ENCODE results near the gene CRACR2A.

The CRACR2A gene

GRCh38 chr12:3646561-3647241 is 106.2 kb downstream of the CRACR2A start:
- no peak for DNase-seq

GRCh38 chr12:3645091-3645490 is 107.8 kb downstream of the CRACR2A start:
- DNase-seq: no peak

GRCh38 chr12:3644104-3644503 is 108.8 kb downstream of the CRACR2A start:
- DNase-seq: no peak

DNA sequence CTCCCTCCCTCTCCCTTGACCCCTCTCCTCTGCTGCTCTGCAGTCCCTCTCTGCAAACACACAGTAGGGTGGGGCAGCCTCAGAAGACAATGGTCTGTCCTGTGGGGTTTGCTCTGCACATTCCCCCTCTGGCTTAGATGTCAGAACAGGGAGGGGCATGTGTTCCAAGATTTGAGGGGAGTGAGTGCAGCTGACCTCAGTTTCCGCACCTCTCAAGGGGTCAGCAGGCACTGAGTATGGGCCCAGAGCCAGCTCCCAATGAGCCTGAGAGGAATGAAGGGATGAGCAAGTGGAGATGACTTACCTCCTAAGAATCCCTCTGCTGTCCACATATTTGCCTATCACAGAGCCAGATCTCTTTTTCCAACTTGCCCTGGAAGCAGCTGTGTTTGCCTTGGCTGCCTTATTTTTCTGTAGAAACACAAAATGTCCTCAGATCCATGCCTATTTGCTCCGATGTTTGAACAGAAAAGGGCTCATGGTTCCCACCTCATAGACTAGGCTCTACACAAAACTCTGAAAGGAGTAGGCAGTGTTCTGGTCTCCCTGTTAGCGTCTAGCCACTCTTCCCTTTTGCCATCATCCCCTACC is 111.4 kb downstream of the CRACR2A start:
- DNase-seq: no peak

DNA sequence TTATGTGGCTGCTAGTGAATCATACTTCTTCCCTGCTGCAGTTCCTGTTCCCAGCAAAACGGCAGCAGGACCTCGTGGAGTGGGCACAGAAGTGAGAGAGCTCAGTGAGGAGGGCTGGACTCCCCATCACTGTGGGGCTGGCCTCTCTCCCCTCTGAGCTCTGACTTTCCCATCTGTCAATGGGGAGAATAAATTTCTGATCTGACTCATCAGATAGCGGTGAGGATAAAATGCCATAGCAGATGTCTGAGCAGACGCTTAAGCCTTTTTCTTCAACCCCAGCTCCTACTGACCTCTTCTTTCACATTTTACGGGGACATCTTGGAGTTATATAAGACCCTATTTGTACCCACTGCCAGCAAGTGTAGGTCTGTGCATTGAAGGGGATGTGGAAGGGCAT is 116.6 kb downstream of the CRACR2A start:
- no peak for DNase-seq

DNA sequence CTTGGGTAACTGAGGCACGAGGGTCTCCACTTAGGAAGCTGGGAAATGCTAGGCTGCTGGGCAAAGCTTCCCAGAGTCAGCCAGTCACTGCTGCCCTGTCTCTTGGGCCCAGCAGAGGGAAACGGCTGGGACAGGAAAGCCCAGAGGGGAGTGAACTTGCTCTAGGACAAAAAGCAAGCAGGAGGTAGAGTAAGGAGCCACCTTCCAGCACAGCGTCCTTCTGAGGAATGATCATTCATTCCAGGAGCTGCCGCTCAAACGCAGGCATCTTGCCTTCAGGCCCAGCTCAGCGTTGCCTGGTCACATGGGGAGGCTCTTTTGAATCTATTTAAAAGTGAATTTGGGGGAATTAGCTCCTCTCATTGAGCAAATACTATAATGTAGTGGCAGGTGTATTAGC is 118.6 kb downstream of the CRACR2A start:
- DNase-seq: no peak

DNA sequence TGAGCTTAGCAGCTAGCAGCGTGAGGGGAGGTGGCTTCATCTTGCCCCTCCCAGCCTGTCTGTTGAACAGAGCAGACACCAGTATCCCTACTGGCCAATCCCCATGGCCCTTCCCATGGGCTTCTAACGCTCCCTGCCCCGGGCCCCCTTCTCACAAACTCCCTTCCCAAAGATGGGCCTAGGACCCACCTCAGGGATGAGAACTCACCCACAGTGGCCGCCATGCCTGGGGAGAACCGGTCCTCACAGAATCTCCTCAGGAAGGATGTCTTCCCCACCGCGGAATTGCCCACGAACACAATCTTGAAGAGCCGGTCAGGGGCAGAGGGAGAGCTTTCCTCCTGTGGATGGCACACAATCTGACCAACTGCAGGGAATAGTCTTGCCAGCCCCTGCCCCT is 119.5 kb downstream of the CRACR2A start:
- no peak for DNase-seq

- DNase-seq: no peak
Measured at GRCh38 chr12:3632754-3633153, 120.2 kb downstream of the CRACR2A start.

- no peak for DNase-seq
Measured at GRCh38 chr12:3632256-3632655, 120.7 kb downstream of the CRACR2A start.

DNA sequence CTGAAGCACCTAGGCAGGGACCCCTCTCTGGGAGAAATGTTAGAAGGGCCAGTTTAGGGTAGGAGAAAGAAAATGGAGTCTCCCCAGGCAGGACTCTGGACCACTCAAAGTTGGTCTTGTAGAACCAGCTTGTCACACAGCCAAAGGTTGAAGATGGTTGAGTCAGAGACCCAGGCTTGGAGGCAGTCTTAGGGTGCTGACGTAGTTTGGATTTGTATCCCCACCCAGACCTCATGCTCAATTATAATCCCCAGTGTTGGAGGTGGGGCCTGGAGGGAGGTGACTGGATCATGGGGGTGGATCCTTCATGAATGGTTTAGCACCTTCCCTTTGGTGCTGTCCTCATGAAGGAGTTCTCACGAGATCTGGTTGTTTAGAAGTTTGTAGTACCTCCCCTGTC is 121.2 kb downstream of the CRACR2A start:
- DNase-seq: no peak

DNA sequence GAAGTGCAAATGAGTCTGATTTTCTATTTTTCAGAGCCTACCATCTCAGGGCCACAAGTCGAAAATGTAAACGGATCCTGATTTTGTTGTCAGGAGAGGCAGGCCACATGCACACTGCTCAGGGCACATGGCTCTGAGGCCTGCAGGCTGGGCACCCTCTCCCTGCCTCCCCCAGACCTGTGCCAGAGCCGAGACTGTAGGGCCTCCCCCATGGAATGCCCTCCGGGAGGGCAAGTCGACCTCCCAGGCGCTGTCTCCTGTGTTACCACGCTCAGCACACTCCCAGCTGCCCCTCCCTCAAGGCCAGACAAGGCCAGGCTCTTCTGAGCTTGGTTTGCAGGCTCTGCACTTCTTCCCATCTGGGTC is 121.7 kb downstream of the CRACR2A start:
- DNase-seq: no peak

DNA sequence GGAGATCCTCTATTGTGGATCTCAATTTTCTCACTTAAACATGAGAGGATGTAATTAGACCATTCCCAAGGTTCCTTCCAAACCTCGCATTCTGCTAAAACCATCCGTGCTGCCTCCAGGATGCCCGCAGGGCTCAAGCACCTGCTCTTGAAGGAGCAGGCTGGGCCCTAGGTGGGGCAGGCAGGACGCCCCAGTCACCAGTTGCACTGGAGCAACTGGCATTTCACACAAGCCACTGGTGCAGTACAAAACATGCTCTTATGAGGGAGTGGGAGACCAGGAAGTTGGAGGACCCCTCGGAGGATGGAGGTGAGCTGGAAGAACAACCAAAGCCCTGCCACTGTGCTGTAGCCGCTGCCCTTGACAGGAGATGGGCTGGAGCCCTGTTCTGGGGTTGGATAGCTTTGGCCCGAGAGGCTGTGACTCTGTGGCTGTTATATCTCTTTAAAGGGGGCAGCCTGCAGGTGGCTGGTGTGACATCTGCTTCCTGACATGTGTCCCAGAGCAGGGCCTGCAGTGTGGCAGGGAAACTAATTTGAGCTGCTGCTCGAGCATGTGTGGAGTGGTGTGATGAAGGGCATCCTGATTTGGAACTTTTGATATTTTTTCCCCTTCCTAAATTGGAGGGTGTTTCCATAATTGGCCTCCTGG is 122.2 kb downstream of the CRACR2A start:
- DNase-seq: no peak

DNA sequence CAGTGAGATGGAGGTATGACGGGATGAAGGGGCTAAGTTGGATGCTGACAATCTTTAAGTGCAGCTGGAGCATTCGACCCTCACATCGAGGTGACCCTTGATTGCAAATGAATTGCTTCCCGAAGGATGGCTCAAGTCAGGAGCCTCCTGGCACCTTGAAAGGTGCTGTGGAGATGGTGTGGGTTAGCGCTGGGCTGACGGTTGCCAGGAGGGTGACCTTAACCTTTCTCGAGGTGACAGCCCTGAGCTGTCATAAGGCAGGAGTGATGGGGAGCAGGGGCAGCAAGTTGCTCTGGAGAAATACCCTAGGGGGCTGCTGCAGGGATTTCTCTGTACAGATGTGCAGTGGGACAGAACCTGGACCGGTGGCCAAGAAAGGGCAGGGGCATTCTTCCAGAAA is 122.8 kb downstream of the CRACR2A start:
- DNase-seq: no peak

DNA sequence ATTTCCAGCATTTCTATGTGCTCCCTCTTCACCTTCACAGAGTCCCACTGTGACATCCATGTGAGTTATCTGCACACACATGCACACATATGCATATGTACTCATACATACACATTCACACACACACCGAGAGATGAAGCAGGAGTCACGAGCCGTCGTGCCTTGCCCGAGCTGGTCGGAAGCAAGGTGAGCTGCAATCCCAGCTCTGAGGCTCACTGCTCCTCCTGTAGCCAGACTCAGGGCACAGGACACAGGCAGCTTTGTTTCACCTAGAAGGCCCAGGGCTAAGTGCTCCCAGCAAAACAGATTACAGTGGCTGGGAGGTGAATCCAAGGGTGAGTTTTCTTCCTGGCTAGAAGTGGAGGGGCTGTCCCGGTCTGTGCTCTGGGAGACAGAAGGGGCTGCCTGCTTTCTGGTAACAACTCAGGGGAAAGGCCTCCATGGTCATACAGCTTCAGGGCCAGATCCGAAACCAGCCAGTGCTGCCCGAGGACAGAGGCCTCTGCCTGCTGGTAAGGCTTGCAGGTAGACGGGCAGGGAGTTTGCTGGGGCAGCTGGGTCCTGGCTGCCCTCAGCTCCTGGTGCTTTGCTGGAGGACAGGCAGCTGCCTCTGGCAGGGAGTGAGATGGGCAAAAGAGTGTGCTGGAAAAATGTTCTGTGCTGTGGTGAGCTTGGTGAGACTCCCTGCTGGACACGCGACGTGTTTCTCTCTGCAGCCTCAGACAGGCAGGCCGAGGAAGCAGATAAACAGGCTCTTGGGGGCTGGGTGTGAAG is 123.7 kb downstream of the CRACR2A start:
- DNase-seq: no peak

DNA sequence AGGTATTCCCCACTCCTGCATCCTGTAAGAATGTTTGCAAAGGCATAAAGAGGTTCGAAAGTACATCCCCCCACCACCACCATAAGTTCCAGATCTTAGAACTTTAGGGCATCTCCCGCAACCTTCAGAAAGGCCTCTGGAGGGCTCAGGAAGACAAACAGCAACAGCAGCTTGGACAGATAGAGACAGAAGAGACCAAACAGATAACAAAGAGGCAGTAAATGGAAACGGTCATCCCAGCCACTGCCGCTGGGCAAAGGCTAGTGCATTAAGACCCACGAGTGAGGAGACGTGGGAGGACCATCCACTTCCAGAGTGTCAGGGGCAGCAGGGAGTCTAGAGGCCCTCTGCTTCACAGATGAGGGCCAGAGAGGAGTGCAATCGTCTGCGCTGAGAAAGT is 124.3 kb downstream of the CRACR2A start:
- DNase-seq: no peak

DNA sequence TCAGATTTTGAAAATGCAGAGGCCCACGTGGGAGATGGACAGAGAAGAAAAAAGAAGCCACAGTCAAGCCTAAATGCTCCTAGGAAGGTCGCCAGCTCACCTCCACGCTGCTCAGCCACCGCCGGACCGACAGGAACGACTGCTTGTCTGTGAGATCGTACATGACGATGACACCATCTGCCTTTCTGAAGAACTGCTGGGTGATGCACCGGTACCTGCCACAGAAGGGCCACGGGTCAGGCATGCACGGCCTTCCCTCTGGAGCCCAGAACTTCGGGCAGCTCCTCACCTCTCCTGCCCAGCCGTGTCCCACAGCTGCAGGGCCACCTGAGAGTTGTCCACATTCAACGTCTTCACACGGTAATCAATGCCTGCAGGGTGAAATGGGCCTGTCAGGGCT is 125.6 kb downstream of the CRACR2A start:
- no peak for DNase-seq

- no peak for DNase-seq
Measured at GRCh38 chr12:3624273-3624672, 128.6 kb downstream of the CRACR2A start.

DNA sequence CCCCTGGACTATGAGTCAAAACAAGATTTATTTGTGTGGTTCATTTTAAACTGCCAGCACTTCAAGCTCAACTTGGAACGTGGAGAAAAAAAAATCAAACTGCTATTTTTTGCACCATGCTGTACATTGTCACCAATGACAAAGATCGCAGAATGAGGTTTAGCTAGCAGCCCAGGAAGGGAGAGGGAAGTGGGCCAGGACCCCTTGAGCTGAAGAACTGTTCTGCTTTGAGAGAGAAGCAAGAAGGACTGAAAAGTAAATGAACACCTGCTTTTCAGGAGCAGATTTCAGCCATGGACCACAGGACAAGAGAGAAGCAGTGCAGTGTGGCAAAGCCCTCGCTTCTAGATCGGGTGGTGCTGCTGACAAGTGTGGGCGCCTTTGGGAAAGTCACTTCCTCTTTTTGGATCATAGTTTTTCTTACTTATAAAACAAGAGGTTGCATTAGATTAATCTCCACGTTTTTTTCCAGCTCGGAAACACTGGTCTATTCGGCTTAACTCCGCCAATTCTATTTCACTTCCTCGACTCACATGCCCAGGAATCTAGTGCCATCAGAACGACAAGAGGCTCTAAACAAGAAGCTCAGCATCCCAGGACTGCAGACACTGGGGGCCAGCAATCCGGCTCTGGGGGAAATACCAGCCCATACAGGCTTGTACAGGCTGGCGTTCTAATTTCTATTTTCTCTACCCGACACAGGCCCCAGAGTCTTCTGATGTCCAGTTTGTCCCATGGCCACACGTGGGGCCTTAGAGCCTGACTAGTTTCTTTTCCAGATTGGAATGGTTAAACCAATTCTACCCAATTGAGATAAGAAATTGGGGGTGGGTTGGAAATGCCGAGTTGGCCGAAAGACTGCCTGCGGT is 129.9 kb downstream of the CRACR2A start:
- DNase-seq: no peak

- DNase-seq: no peak
Measured at GRCh38 chr12:3622021-3622821, 130.7 kb downstream of the CRACR2A start.

DNA sequence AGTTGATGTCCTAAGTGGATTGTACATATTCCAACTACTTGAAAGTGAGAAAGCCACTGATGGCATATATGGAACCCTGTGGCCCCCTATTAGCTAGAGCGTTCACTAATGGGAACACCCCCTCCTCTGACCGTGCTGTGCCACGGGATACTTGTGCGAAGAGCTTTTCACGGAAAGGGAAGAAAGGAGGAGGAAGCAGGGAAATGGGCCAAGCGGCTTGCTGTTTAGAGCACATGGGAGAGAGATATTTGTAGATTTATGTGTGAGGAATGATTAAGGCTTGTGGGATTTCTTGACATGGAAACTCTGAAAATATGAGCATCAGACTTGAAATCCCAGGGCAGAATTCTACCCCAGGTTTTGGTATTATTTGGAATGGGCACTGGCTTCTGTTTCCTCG is 132.1 kb downstream of the CRACR2A start:
- no peak for DNase-seq

DNA sequence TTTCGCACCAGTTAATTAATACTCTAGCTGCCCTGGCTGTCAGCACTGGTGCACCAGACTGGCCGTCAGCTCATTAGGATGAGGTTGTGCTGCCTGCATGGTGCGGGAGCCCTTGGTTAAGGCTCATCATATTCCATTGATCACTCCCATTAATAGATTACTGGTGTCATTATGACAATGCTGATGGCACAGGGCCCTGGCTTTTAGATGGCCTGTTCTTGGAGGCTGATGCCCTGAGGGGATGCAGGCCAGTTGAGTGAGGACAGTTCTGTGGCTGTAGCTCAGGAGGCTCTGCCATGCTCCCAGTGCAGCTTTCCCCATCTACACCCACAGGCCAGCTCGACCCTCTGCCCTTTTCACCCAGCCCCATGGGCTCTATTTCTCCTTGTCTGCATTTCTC is 135.3 kb downstream of the CRACR2A start:
- DNase-seq: no peak

- DNase-seq: no peak
Measured at GRCh38 chr12:3615862-3616261, 137.0 kb downstream of the CRACR2A start.

Data from stimulated activated CD4-positive, alpha-beta T cell treated with anti-CD3 and anti-CD28 coated beads, Interleukin-2, amount 100 ng/mL, for 24 hours (primary cell).